Activated naive CD8-positive, alpha-beta T cell treated with anti-CD3 and anti-CD28 coated beads, Interleukin-2, amount 50 U/mL, for 16 hours (primary cell): ENCODE data around the gene CNKSR3.

Source experiments
- DNase-seq: peaks from one replicate; pipeline ENCODE4 v3.0.0-alpha.2; 2020; ENCODE audit warnings: low read depth, low spot score

The CNKSR3 gene

GRCh38 chr6:154502553-154502952, 7.9 kb downstream of the CNKSR3 start:
- no peak for DNase-seq

GRCh38 chr6:154501578-154501868, 9.0 kb downstream of the CNKSR3 start:
- DNase-seq = no peak

- DNase-seq = no peak
Observed at GRCh38 chr6:154500769-154501577, 9.5 kb downstream of the CNKSR3 start.

GRCh38 chr6:154499855-154500589, 10.5 kb downstream of the CNKSR3 start:
- no peak for DNase-seq

- no peak for DNase-seq
Observed at GRCh38 chr6:154498340-154498934, 12.0 kb downstream of the CNKSR3 start.

- no peak for DNase-seq
Observed at GRCh38 chr6:154496793-154497517, 13.5 kb downstream of the CNKSR3 start.

GRCh38 chr6:154496186-154496585, 14.3 kb downstream of the CNKSR3 start:
- DNase-seq = no peak

GRCh38 chr6:154494592-154495311, 15.7 kb downstream of the CNKSR3 start:
- no peak for DNase-seq

GRCh38 chr6:154491567-154492470, 18.7 kb downstream of the CNKSR3 start:
- no peak for DNase-seq

- no peak for DNase-seq
Observed at GRCh38 chr6:154489822-154490221, 20.7 kb downstream of the CNKSR3 start.

GRCh38 chr6:154488802-154489437, 21.6 kb downstream of the CNKSR3 start:
- no peak for DNase-seq

- DNase-seq = no peak
Observed at GRCh38 chr6:154488248-154488593, 22.3 kb downstream of the CNKSR3 start.

- DNase-seq = no peak
Observed at GRCh38 chr6:154487367-154488247, 22.9 kb downstream of the CNKSR3 start.

GRCh38 chr6:154485815-154486214, 24.7 kb downstream of the CNKSR3 start:
- DNase-seq = no peak

GRCh38 chr6:154484942-154485341, 25.5 kb downstream of the CNKSR3 start:
- no peak for DNase-seq

- DNase-seq = no peak
Observed at GRCh38 chr6:154482858-154483257, 27.6 kb downstream of the CNKSR3 start.

- DNase-seq = no peak
Observed at GRCh38 chr6:154481521-154482013, 28.9 kb downstream of the CNKSR3 start.

- no peak for DNase-seq
Observed at GRCh38 chr6:154479771-154480639, 30.5 kb downstream of the CNKSR3 start.
